ENCODE results near the gene PC. TPM values are rescaled to one million over a fixed set of nuclear protein-coding genes. Genes with fewer than 3 reads are reported as not detected.

The PC gene
- polyA plus RNA-seq, 2 of the 4 experiments (the other 2 are of a cell fraction): 14.2 to 45.9 TPM

DNA sequence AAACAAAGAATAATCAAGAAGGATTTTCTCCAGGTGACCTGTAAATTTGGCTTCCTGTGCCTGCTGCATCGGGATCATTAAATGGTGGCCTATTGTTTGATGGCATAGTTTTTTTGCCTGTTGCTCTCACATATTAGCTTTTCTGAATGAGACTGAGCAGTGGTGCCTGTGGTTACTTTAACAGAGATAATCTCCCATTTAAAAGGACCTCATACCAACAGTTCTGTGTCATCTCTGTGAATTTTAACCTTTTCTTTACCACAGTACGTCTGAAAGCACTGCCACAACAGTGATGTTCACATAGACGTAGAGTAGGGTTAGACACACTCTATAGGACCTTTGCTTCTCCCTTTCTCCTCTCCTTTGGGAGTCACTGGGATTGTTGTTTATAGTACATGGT lies 137.8 kb downstream of the PC start:
- DNase-seq (ENCODE audit: low read depth in 1 of 2, low spot score in 1 of 2): no peak
- Histone ChIP-seq H3K27ac (no peak overlapping the region), H3K4me3 (no peak overlapping the region), H3K9me3 (no peaks in the 10 kb centered on the region), H3K4me1 (no peaks in the 10 kb centered on the region), H3K4me2 (no peak overlapping the region)
- no peak for FAIRE-seq
- CTCF ChIA-PET: interaction anchor here (0.8 to 3.6 kb wide), 4 partner anchors 10 to 328 kb away, joined by 3 to 16 read pairs (median 3); no protein-coding TSS in a partner anchor
- TF ChIP-seq MYC (IDR thresholded peaks at IDR 0.05; ENCODE audit: borderline replicate concordance, low read length) (no peak), HOXB5 (CRISPR knock-in tag; IDR thresholded peaks at IDR 0.05) (no peak), E2F6 (IDR thresholded peaks at IDR 0.05; ENCODE audit: borderline replicate concordance, low read depth) (no peak), RARB (CRISPR knock-in tag; IDR thresholded peaks at IDR 0.05) (no peak), EP300 (IDR thresholded peaks at IDR 0.05) (no peak), EHMT2 (IDR thresholded peaks at IDR 0.05; ENCODE audit: low read depth) (no peak), HEYL (CRISPR knock-in tag; IDR thresholded peaks at IDR 0.05) (no peak), FOSL2 (IDR thresholded peaks at IDR 0.05) (no peak), FOSL2 (CRISPR knock-in tag; IDR thresholded peaks at IDR 0.05) (no peak), SMC3 (IDR thresholded peaks at IDR 0.05) (no peak), ELK1 (IDR thresholded peaks at IDR 0.05; ENCODE audit: low read depth, low read length) (no peak), CHD2 (IDR thresholded peaks at IDR 0.05; ENCODE audit: low read length, partially characterized antibody) (no peak)
- TF ChIP-seq, protein P1, sequence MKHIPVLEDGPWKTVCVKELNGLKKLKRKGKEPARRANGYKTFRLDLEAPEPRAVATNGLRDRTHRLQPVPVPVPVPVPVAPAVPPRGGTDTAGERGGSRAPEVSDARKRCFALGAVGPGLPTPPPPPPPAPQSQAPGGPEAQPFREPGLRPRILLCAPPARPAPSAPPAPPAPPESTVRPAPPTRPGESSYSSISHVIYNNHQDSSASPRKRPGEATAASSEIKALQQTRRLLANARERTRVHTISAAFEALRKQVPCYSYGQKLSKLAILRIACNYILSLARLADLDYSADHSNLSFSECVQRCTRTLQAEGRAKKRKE (CRISPR knock-in tag; IDR thresholded peaks at IDR 0.05; ENCODE audit: low read depth): no peak
- POLR2A ChIA-PET: no interaction called here
- no peak for ATAC-seq
- 85% methylated on average over 3 of the region's 3 CpGs for WGBS (ENCODE audit: missing lambda C conversion rate)

DNA sequence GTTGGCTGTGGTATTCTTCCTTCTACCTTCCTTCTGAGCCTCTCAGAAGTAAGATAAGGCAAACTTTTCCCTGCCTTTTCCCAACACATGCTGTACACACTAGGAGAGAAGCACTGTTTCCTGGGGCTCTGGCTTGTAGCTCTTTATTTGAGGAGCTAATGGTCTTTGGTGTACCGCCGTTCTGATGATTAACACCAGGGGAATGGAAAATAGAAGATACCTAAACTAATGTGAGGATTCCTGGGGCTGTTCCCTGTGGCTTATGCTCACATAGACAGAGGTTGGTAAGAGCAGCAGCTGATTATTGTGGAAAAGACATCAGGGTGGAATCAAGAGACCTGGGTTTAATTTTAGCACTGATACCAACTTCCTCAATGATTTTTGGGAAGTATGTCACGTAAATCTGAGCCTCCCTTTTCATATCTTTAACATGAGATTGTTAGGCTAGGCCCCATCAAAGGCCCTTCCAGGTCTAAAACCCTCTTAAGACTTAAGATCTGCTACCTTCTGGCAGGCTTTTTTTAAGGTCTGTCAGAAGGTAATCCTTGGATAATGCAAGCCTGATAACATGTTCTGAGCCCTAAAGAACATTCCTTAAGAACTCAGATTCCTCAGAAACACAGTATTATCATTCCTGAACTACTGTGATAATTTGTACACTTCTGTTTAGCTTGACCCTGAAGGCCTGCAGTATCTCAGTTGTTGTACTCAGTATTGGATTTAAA lies 139.8 kb downstream of the PC start:
- no peak for FAIRE-seq
- DNase-seq (ENCODE audit: low read depth in 1 of 2, low spot score in 1 of 2): no peak
- Histone ChIP-seq H3K4me1 (no peaks in the 10 kb centered on the region), H3K4me2 (no peak overlapping the region), H3K27ac (no peak overlapping the region), H3K4me3 (no peak overlapping the region), H3K9me3 (no peaks in the 10 kb centered on the region)
- CTCF ChIA-PET: interaction anchor here (0.5 to 1.5 kb wide), 6 partner anchors 8 to 465 kb away, joined by 3 to 6 read pairs (median 4); no protein-coding TSS in a partner anchor
- POLR2A ChIA-PET: no interaction called here
- TF ChIP-seq POLR2AphosphoS2 (conservative IDR thresholded peaks at IDR 0.05; ENCODE audit: low read length) (no peak), FOXS1 (CRISPR knock-in tag; IDR thresholded peaks at IDR 0.05) (no peak), GATA3 (IDR thresholded peaks at IDR 0.05; ENCODE audit: borderline replicate concordance) (no peak), CBX8 (IDR thresholded peaks at IDR 0.05) (no peak), RAD21 (conservative IDR thresholded peaks at IDR 0.05 in 1 of 2, IDR thresholded peaks at IDR 0.05 in 1 of 2) (no peak), NFE2L2 (conservative IDR thresholded peaks at IDR 0.05; ENCODE audit: low read length) (no peak), MAFK (IDR thresholded peaks at IDR 0.05; ENCODE audit: partially characterized antibody) (no peak), HOXA7 (CRISPR knock-in tag; IDR thresholded peaks at IDR 0.05) (no peak), HOXB5 (CRISPR knock-in tag; IDR thresholded peaks at IDR 0.05) (no peak), JUN (IDR thresholded peaks at IDR 0.05) (no peak), HOXB13 (CRISPR knock-in tag; IDR thresholded peaks at IDR 0.05; ENCODE audit: low read depth) (no peak), ZC3H11A (IDR thresholded peaks at IDR 0.05) (no peak), BHLHE40 (IDR thresholded peaks at IDR 0.05; ENCODE audit: low read depth, low read length) (no peak), RCOR1 (IDR thresholded peaks at IDR 0.05; ENCODE audit: low read depth, low read length) (no peak), EHF (CRISPR knock-in tag; IDR thresholded peaks at IDR 0.05) (no peak)
- TF ChIP-seq, protein P2, sequence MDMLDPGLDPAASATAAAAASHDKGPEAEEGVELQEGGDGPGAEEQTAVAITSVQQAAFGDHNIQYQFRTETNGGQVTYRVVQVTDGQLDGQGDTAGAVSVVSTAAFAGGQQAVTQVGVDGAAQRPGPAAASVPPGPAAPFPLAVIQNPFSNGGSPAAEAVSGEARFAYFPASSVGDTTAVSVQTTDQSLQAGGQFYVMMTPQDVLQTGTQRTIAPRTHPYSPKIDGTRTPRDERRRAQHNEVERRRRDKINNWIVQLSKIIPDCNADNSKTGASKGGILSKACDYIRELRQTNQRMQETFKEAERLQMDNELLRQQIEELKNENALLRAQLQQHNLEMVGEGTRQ (IDR thresholded peaks at IDR 0.05): no peak
- TF ChIP-seq, protein P3, sequence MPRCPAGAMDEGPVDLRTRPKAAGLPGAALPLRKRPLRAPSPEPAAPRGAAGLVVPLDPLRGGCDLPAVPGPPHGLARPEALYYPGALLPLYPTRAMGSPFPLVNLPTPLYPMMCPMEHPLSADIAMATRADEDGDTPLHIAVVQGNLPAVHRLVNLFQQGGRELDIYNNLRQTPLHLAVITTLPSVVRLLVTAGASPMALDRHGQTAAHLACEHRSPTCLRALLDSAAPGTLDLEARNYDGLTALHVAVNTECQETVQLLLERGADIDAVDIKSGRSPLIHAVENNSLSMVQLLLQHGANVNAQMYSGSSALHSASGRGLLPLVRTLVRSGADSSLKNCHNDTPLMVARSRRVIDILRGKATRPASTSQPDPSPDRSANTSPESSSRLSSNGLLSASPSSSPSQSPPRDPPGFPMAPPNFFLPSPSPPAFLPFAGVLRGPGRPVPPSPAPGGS (IDR thresholded peaks at IDR 0.05): no peak
- no peak for ATAC-seq
- 96% methylated on average over 3 of the region's 3 CpGs for WGBS (ENCODE audit: missing lambda C conversion rate)
